Activated T-helper 9 cell treated with anti-CD3 and anti-CD28 coated beads, Interleukin-2, amount 50 U/mL, for 16 hours (primary cell): ENCODE measurements around the gene NRP1.
A peak's percentile ranks its signal among the peaks of the same experiment; 100 is the strongest.
"Not testable (repeated sequence)": the region's sequence is repeated elsewhere in the genome, so short reads cannot be mapped to it uniquely, and the experiment has no call there.

Experiments
- DNase-seq: peaks from one replicate; pipeline ENCODE4 v3.0.0-alpha.2; 2020; ENCODE audit warnings: low read depth

NRP1 gene

DNA sequence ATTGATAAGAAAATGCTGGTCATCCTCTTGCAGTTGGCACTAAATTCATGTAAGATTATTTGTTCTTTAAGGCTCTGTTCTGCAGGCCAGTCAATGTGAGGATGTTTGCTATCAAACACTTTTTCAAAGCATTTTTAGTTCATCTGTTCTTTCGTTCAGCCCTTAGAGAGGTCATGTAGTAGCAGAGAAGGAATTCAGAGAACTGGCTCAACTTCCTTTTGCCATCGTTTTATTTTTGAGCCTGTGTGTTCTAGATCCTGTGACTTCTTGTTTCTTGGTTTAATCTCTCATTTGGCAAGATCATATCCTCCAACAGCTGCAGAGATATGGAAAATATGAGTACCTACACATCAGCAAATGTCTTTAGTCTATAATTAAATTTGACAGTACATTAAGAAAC is 184.3 kb downstream of the NRP1 start:
- DNase-seq, result no peak

DNA sequence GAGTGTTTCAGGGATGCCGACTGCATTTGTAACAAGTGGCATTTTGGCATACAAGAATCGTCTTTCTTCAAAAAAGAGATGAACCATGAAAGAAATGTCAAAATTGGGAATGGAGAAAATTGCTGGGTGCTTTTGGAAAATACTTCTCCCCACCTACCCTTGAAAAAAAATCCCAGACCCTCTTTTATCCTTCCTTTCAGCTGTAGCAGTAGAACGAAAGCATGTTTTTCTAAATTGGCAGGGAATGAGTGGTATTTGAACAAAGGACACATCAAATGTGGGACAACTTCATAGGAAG is 187.5 kb downstream of the NRP1 start:
- DNase-seq, result no peak

DNA sequence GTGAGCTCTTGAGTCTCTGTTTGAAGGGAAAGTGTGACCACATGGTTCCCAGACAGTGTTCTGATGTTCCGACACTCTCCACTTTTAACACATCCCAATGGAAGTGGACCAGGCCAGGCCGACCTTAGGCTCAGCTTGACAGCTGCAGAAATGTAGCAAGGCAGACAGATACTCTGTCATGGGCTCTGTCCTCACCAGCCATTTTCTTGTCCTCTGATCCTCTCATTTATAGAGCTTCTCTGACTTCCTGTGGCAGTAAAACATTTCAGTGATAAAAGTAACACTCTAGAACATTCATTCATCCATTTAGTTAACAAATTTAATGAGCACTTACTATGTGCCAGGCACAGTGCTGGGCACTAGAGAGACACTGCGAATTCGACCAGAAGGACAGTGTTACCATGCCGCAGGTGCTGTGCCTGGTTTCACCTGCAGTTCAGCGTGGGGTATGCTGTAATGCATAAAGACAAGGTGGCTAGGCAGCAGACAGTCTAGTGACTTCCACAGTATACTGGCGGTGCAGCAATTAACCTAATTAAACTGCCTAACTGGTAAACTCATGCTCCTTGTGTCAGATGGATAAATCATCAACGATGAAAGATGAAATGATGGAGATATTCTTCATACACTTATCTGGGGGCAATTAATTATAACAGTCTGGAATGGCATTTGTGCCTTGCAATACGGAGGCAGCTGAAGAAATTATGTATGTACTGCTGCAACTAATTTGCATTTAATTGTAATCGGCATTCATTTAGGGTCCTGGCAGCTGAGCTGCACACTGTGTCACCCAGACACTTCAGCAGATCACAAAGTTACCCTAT is 188.1 kb downstream of the NRP1 start:
- no peak for DNase-seq

DNA sequence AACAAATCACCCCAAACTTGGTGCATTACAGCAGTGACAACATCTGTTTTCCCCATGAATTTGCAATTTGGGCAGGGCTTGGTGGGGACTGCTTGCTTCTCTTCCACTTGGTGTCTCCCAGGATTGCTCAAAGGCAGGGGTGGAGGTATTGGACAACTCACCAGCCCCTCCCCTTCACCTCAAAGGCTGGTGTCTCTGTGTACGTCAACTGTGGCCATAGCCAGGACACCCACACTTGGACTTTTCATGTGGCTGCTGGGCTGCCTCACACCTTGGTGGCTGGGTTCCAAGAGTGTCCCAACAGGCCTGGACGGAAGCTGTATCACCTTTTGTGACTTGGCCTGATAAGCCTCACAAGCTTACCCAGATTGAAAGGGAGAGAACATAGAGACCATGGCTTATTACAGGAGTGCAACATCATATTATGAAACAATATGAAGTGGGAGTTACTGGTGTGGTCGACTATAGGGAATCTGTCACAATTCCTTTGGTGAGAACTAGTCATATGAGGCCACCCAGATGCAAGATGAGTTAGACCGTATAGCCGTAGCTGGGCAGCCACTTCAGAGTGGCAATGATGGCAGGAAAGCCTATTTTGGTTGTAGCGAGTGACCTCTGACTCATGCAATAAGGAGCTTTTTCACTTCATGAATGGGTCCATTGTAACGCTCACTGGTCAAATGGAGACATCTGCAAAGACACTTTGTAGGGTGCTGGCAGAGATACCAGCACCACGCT is 188.8 kb downstream of the NRP1 start:
- DNase-seq, result no peak

DNA sequence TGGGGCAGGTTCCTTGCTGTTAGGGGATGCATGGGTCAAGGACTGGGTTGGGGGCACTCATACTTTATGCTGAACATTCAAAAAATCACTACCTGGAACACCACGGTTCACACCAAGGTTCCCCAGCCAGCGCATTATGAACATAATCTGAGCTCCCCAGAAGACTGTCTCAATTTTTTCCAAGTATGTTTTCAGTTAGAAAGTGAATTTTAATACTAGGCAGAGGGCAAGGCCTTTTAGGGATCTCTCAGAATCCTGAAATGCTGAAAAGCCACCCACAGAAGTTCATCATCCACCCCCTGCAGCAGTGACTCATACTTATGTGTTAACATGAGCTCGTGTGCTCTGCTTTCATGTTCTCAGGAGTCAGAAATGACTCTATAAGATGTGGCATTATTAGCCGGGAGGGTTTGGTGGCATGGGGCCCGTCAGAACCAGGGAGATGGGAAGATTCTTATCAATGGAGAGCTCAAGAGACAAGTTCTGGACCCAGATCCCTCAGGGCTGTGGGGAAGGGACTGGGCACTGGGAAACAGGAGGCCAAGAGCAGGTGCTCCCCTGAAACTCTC is 191.2 kb downstream of the NRP1 start:
- peak; percentile 29 for DNase-seq

- no peak for DNase-seq
These were observed 192.2 kb downstream of the NRP1 start for GRCh38 chr10:33142295-33142694.

- DNase-seq, result no peak
These were observed 193.2 kb downstream of the NRP1 start for GRCh38 chr10:33141251-33141650.

DNA sequence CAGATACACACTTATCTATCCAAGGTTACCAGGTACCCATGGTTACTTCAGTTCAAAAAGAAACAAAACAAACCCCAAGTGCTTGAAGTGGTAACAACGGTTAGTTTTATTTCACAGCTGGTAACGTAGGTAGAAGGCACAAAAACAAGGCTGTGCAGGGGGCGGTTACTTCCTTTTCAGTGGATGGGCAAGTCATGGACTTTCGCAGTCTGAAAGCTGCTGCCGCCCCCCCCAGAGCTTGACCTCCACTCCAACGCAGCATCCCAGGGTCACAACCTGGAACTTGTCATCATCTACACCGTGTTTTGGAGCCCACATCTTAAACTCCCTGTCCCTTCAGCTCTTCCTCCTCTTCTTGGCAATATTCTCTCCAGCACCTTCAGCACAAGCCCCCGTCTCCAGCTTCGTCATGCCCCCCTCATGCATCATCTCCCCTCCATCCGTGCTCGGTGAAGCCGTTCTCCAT is 195.3 kb downstream of the NRP1 start:
- DNase-seq, result peak; percentile 55

GRCh38 chr10:33138686-33139085 is 195.8 kb downstream of the NRP1 start:
- not testable (repeated sequence) for DNase-seq

DNA sequence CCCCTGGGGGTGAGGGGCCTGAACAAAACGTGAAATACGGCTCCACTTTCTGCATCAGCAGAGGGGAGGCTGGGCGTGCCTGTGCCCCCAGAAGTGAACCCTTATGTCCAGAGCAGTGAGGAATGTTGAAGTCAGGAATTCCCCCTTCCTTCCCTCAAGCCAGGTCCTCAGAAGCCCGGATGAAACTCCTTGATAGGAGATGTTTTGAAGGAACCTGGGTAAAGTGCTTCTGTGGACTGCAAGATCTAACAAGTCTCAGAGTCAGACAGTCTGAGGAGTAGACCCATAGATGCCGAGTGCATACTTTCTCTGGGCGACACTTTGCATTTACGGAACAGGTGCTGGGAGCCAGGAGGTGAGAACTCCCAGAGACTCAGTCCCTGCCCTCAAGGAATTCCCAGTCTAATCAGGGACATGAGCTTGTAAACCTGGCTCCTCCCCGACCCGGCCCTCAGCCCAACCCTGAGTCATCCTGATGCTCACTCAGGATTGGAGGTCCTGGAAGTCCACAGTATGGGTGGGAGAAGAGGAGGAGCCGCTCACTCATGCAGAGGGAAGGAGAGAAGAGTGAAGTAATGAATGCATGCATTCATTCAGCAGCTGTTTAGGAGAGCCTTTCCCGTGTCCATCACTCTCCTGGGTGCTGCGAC is 197.0 kb downstream of the NRP1 start:
- DNase-seq, result no peak

- DNase-seq, result no peak
These were observed 197.7 kb downstream of the NRP1 start for GRCh38 chr10:33136781-33137180.

- no peak for DNase-seq
These were observed 198.2 kb downstream of the NRP1 start for GRCh38 chr10:33136271-33136670.

- DNase-seq, result peak; percentile 71
These were observed 200.3 kb downstream of the NRP1 start for GRCh38 chr10:33134011-33134751.

DNA sequence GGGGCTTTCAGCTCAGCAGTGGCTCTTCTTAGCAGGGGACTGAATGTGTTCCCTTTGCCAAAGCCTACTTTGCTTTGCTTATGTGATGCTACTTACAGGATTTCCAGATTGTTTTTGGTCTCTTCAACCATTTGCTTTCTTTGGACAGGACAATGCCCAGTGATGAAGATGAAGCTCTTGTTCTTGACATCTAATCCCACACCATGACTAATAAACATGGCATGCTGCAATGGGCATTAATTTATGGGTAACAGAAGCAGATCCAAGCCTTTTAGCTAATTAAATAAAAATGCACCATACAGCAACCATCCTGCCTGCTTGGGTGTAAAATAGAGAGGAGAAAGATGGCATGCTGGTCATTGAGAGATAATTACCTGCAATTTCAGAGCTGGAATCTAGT is 200.9 kb downstream of the NRP1 start:
- DNase-seq, result no peak

DNA sequence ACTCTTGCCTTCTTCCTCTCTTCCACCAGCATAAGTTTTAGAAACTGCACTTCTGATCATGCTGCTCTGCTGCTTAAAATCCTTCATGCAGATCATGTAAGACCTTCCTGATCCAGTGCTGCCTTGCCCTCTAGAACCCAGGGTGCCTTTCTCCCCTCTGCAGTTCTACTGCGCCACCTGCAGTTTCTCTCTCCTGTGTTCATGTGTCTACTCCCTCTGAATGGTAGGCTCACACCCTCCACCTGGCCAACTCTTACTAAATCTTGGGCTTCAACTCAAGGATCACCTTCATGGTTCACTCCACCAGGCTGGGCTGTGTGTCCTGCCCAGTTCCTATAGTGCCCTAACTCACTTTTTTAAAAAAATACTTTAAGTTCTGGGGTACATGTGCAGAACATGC is 201.8 kb downstream of the NRP1 start:
- no peak for DNase-seq

DNA sequence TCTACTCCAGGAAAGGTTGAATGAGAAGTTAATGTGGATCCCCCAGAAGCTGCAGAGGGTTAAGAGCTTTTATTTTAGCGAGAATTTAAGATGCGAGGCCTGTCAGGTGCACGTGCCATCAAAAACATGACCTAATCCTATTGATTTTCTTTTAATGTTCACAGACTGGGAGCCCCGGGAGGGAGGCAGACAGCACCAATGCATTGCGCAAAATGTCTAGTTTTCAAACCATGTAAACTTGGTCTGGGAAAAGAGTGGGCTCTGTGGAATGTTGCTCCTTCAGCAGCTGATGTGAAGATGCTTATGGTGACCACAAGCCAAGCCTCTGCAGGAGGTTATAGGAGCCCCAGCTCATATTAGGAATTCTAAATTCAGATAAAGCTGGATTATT is 204.5 kb downstream of the NRP1 start:
- DNase-seq, result no peak

DNA sequence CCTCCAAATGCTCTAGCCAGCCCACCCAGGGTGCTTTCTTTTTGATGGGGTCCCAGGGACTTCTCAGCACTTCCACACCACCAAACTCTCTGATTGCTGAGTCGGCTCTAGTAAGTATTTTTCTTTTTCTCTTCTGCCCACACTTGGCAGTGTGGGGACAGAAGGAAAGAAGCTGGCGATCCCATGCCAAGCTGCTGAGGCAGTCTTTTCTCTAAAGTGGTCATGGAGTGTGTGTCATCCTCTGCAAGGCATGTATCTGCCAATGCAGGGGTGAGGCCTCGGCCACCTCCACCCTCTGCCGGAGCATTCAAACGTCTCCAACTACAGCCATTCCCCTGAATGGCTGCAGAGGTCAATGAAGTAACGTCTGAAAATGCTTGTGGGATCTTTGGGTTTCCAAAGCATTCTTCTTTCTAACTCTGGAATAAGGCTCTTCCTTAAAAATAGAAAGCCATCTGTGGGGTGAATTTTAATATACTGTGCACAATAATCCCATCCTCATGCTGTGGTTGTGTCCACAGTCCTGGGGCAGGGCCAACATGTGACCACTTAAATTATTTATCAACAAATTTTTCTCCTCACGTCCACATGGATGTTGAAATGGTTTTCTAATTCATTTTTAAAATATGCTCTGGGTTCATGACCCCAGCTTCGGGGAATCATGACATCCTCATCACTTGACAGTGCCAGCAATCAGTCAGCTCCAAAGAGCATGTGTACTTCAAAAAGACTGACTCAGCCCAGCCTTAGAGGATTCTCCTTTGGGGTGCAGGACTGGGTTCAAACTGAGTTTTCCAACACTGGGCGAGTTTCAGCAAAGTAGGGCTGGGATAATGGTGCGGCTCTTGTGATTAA is 205.1 kb downstream of the NRP1 start:
- DNase-seq, result no peak

DNA sequence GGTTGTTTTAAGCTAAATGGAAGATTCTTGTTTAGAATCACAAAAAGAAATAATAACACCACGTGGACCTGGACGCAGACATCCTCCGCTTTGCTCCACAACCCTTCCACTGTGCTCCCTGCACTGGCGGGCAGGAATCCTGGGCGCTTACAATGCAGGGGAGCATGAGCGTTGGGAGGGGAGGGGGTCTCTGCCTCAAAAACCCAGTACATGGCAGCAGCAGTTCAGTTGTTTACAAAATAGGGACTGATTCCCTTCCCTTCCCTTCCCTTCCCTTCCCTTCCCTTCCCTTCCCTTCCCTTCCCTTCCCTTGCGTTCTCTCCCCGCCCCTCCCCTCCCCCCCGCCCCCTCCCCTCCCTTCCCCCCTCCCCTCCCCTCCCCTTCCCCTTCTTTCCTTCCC is 206.8 kb downstream of the NRP1 start:
- no peak for DNase-seq
